AG09319 (cell line): ENCODE measurements around the gene PPP2R5D.
"Not testable (repeated sequence)": the region's sequence is repeated elsewhere in the genome, so short reads cannot be mapped to it uniquely, and the experiment has no call there.

ENCODE experiments used
- DNase-seq: peaks from one replicate; pipeline ENCODE4 v3.0.0-alpha.2; 2010; ENCODE audit warnings: low read depth; ENCODE audit errors: extremely low read depth
- TF ChIP-seq, protein P1 (sequence below): IDR thresholded peaks from 2 replicates; pipeline ENCODE4 v1.5.1; 2011; ENCODE audit warnings: low read depth, mild to moderate bottlenecking, inconsistent platforms, low read length, moderate library complexity

PPP2R5D gene

DNA sequence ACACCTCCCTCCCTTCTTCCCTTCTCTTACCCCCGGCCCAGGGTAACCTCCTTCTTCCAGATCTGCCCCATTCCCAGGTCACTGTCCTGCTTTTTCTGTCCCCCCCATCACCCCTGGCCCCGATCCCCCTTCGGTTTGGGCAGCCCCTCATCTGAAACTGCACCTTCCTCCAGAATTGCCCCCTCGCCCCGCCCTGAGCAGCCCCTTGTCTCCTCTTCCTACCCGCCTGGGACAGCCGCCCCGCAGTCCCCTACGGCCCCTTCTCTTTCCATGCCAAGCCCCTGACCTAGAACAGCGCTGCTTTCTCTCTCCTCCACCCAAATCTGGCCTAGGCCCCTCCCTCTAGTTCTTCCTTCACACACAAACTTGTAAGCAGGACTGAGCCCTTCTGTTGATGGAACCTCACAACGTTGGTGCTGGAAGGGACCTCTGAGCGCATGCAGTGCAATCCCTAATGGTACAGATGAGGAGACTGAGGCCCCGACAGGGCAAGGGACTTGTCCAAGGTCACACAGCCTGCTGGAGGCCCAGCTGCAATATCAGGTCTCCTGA lies 630 bp downstream of the PPP2R5D start:
- no peak for DNase-seq
- TF ChIP-seq, protein P1, sequence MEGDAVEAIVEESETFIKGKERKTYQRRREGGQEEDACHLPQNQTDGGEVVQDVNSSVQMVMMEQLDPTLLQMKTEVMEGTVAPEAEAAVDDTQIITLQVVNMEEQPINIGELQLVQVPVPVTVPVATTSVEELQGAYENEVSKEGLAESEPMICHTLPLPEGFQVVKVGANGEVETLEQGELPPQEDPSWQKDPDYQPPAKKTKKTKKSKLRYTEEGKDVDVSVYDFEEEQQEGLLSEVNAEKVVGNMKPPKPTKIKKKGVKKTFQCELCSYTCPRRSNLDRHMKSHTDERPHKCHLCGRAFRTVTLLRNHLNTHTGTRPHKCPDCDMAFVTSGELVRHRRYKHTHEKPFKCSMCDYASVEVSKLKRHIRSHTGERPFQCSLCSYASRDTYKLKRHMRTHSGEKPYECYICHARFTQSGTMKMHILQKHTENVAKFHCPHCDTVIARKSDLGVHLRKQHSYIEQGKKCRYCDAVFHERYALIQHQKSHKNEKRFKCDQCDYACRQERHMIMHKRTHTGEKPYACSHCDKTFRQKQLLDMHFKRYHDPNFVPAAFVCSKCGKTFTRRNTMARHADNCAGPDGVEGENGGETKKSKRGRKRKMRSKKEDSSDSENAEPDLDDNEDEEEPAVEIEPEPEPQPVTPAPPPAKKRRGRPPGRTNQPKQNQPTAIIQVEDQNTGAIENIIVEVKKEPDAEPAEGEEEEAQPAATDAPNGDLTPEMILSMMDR = no peak

DNA sequence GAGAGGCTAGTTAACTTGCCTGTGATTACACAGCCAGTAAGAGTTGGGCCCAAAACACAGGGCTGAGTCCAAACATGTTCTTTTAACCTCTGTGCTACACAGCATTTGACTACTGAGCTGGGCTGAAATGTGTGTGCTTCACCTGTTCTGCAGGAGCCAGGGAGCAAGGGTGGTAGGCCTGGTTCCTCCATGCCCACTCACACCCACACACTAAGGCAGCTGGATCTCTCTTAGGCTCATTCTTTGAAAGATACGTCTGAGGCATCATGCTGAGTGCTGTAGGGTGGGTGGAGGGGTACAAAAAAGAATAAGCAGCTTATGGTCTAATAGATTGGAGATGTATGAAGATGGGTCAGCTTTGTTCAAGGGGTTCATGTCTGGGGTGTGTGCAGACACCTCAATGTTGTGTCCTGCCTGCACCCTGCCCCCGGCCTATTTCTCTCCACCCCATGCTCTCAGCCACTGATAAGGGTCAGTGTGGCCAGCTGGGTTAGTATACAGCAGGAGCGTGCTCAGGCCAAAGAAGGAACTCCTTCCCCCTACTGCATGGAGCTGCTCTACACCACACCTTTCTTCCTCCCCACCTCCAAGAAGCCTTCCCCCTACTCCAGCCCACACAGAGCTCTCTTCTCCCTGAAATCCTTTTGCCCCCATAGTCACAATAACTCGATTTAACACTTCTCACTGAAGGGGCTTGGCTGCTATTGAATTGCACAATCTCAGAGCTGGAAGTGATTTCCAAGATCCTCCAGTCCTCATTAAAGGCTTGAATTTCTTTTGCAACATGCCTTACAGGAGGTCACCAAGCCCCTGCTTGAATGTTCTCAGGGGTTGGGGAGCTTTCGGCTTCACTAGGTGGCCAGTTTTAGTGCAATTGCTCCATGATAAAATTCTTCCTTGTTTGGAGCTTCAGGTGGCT lies 3.4 kb downstream of the PPP2R5D start:
- TF ChIP-seq, protein P1 = no peak
- DNase-seq = no peak

DNA sequence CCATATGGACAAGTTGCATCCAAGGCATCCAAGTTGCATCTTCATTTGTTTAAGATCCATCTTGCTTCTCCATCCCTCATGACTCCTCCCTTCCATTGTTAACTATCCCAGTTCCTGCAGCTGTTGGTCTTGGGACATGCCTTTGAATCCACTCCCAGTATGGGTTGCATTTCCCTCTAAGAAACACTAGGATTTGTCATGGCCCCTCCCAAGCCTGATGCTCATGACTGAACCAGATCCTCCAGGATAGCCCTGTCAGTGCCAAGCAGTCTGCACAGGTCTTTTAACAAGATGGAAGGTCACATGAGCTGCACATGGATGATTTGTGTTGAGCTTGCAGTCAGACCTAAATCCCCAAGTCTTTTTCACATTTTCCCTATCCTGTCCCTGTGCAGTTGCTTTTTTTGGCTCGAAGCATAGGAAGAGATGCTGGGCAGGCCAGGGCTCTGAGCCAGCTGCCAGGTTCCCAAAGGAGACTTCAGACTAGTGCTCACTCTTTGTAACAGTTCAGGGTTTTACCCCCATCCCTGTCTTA lies 4.2 kb downstream of the PPP2R5D start:
- DNase-seq = no peak
- TF ChIP-seq, protein P1 = no peak

DNA sequence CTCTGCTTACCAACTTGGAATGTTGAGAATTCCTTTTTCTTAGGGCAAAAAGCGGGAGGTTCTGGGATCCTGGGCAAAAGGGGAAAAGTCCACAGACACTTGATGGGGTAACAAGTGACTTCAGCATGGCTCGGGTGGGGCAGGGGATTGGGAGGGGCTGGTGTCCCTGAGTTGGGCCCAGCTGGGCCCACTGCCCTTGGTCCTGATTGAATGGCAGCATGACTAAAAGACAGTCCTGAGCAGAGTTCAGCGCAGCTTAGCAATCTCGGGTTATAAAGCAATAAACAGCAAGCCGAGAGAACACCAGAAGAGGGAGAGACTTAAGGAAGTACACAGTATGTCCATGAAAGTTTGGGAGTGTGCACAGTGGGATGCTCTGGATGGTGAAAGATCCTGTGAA lies 5.6 kb downstream of the PPP2R5D start:
- DNase-seq = no peak
- TF ChIP-seq, protein P1 = no peak

DNA sequence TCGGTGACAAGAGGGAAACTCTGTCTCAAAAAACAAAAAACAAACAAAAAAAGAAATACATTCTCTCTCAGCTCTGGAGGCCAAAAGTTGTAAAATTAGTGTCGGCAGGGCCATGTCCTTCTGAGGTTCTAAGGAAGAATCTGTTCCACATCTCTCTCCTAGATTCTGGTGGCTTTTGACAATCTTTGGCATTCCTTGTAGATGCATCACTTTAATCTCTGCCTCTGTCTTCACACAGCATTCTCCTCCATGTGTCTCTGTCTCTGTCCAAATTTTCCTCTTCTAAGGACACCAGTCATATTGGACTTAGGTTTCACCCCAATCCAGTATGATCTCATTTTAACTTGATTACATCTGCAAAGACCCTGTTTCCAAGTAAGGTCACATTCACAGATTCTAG lies 9.1 kb downstream of the PPP2R5D start:
- DNase-seq = no peak
- TF ChIP-seq, protein P1 = no peak

DNA sequence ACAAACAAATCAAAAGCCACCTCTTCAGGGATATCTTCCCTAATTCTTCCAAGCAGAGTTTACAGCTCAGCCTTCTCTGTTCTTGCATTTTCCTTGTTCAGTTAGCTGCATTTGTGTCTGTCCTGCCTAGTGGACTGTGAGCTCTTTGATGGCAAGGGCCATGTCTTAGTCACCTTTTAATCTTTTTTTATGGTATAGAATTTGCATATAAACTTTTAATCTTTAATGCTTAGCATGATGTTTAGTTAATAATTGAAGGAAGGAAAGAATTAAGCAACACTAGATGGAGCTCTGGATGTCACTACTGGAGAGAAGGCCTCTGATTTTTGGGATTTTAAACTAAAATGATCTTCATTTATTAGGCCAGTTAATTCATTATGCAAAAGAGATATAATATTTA lies 12.1 kb downstream of the PPP2R5D start:
- TF ChIP-seq, protein P1 = no peak
- no peak for DNase-seq

DNA sequence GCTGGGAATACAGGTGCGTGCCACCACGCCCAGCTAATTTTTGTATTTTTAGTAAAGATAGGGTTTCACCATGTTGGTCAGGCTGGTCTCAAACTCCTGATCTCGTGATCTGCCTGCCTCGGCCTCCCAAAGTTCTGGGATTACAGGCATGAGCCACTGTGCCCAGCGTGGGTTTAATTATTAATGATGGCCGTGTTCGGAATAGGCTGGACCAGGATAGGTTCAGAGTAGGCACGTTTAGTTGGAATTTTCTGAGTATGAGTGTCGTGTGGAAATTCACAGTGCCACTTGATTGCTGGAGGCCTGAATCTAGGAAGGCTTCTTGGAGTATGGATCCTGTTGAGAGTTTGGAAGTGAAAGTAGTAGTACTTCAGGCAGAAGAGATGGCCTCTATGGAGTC lies 13.8 kb downstream of the PPP2R5D start:
- DNase-seq = not testable (repeated sequence)

DNA sequence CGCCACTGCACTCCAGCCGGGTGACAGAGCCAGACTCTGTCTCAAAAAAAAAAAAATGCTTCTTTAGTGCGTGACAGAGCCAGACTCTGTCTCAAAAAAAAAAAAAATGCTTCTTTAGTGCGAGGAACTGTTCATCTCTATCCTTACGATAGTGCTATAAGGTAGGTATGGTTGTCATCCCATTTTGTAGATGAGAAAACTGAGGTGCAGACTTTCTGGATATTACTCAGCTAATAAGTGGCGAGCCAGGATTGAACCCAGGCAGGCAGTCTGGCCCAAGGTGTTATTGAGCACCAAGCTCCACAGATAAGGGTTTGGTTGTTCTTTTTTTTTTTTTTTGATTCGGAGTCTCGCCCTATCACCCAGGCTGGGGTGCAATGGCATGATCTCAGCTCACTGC lies 17.5 kb downstream of the PPP2R5D start:
- no peak for DNase-seq
- TF ChIP-seq, protein P1 = no peak
